Hepatocyte (in vitro differentiated cells): ENCODE data around the gene CTSD.

Experiments
- EZH2 ChIP-seq: fragments of 200-600 bp; sonication (generic); IDR thresholded peaks from 2 replicates; pipeline ENCODE4 v1.6.1; 2016; ENCODE audit warnings: antibody characterized with exemption, mild to moderate bottlenecking, borderline replicate concordance
- TF ChIP-seq, protein P1 (sequence below): fragments of 200-600 bp; sonication (generic); IDR thresholded peaks from 2 replicates; pipeline ENCODE4 v1.5.1; 2016; ENCODE audit warnings: antibody characterized with exemption, mild to moderate bottlenecking; ENCODE audit not compliant: poor library complexity

DNA sequence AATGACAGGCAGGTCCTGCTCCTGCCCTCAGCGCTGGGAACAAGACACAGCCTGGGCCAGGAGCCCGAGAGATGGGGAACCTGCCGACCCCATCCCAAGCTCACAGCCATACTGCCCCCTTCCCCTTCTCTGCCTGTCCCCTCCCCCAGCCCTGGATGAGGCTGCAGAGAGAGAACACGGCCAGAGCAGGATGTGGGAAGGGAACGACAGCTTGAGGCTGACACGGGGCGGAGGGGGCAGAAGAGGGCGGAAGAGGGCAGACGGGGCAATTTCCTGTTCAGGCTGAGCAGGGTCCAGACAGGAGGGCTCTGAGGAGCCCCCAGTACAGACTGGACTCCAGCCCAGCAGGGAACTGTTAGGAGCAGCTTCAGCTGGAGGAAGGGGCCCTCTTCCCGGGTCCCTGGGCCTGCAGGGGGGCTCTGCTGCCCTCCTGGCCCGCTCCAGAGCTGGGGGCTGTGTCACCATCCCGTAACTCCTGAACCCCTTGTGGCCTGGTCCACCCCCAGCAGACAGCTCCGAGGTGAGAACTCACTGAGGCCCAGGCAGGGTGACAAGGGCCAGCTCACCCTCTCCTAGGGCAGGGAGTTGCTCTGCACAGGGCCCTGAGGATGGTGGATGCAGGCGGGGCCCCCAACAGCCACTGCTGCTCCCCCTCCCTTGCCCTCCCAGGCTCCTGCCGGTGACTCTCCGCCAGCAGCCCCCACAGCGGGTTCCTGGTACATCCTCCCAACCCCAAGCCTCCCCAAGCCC is 5.7 kb downstream of the CTSD start:
- no peak for TF ChIP-seq EZH2
- TF ChIP-seq, protein P1, sequence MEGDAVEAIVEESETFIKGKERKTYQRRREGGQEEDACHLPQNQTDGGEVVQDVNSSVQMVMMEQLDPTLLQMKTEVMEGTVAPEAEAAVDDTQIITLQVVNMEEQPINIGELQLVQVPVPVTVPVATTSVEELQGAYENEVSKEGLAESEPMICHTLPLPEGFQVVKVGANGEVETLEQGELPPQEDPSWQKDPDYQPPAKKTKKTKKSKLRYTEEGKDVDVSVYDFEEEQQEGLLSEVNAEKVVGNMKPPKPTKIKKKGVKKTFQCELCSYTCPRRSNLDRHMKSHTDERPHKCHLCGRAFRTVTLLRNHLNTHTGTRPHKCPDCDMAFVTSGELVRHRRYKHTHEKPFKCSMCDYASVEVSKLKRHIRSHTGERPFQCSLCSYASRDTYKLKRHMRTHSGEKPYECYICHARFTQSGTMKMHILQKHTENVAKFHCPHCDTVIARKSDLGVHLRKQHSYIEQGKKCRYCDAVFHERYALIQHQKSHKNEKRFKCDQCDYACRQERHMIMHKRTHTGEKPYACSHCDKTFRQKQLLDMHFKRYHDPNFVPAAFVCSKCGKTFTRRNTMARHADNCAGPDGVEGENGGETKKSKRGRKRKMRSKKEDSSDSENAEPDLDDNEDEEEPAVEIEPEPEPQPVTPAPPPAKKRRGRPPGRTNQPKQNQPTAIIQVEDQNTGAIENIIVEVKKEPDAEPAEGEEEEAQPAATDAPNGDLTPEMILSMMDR: no peak
